Hepatocyte (in vitro differentiated cells): ENCODE measurements around the gene DGCR6L.

Experiments used
- EZH2 ChIP-seq: fragments of 200-600 bp; sonication (generic); IDR thresholded peaks from 2 replicates; pipeline ENCODE4 v1.6.1; 2016; ENCODE audit warnings: antibody characterized with exemption, mild to moderate bottlenecking, borderline replicate concordance
- EZH2phosphoT487 ChIP-seq: fragments of 200-600 bp; sonication (generic); IDR thresholded peaks from one replicate; pipeline ENCODE4 v1.6.1; 2018; ENCODE audit warnings: antibody characterized with exemption, mild to moderate bottlenecking, low read depth, moderate library complexity; ENCODE audit not compliant: unreplicated experiment, severe bottlenecking
- TF ChIP-seq, protein P1 (sequence below): fragments of 200-600 bp; sonication (generic); IDR thresholded peaks from 2 replicates; pipeline ENCODE4 v1.5.1; 2016; ENCODE audit warnings: antibody characterized with exemption, mild to moderate bottlenecking; ENCODE audit not compliant: poor library complexity

DNA sequence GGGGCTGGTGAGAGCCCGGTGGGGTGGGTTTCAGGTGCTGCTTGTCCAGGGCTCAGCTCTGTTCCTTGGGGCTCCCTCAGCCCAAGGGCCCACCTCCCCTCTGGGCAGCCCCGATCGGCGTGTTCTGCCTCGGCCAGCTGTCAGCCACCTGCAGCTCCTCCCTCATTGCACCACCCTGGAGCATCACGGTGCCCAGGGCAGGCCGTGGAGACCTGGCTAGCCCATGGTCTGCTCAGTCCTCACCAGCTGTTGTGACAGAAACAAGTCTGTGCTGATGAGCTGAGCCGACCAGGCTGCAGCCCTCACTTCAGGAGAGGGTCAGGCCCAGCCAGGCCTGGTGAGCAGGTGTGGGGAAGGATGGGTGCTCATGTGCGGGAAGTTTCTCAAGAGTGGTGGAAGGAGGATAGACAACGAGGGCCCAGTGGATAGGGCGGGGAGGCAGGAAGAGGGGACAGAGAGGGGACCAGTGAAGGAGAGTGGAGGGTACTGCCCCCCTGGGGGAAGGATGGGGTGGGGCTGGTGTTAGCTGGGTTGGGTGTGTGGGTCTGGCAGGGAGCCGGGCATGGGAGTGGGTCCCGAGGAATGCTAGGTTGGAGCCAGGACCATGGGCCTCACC is 35.3 kb downstream of the DGCR6L start:
- TF ChIP-seq, protein P1, sequence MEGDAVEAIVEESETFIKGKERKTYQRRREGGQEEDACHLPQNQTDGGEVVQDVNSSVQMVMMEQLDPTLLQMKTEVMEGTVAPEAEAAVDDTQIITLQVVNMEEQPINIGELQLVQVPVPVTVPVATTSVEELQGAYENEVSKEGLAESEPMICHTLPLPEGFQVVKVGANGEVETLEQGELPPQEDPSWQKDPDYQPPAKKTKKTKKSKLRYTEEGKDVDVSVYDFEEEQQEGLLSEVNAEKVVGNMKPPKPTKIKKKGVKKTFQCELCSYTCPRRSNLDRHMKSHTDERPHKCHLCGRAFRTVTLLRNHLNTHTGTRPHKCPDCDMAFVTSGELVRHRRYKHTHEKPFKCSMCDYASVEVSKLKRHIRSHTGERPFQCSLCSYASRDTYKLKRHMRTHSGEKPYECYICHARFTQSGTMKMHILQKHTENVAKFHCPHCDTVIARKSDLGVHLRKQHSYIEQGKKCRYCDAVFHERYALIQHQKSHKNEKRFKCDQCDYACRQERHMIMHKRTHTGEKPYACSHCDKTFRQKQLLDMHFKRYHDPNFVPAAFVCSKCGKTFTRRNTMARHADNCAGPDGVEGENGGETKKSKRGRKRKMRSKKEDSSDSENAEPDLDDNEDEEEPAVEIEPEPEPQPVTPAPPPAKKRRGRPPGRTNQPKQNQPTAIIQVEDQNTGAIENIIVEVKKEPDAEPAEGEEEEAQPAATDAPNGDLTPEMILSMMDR, result no peak
- TF ChIP-seq EZH2, result no peak
- TF ChIP-seq EZH2phosphoT487, result no peak
